HCT116 (cell line): ENCODE measurements around the gene PARP12. TPM values are rescaled to one million over a fixed set of nuclear protein-coding genes. Genes with fewer than 3 reads are reported as not detected.

Experiments
- ATAC-seq: fragments of 200-7000 bp; cut with Tn5 transposase; 2 replicates; pipeline ENCODE4 v1.9.1; 2020; ENCODE audit warnings: mild to moderate bottlenecking, moderate library complexity
- BruUV-seq: library from RNA; stranded (reverse); fragments of 400-500 nt; replicated peaks from 2 replicates; lab custom pipeline; 2021; lab: Mats Ljungman, UMichigan
- CTCF ChIA-PET: fragments of 300-600 bp; sonication (Branson Sonifier 250); formaldehyde crosslinking; loops from one replicate; lab custom pipeline; 2021; ENCODE audit warnings: antibody characterized with exemption; lab: Charles Lee
- POLR2A ChIA-PET: fragments of 300-600, 350-600 bp; sonication (Branson Sonifier 250); formaldehyde crosslinking; loops from one replicate; lab custom pipeline; 2021; ENCODE audit warnings: antibody characterized with exemption; lab: Charles Lee
- RAD21 ChIA-PET, 2 experiments: fragments of 300-600 bp; sonication (Branson Sonifier 250); formaldehyde crosslinking; loops; one replicate each; lab custom pipeline; 2023; ENCODE audit warnings: low total read pairs in 2 of 2; ENCODE audit not compliant: uncharacterized antibody in 2 of 2, unreplicated experiment in 2 of 2, low non-redundant PET in 1 of 2; lab: Charles Lee
- DNase-seq: peaks from one replicate; pipeline ENCODE4 v3.0.0-alpha.2; 2010; ENCODE audit warnings: low read depth, low spot score
- H2AFZ ChIP-seq: fragments of 200-600 bp; shearing (Covaris generic), sonication (generic); 2 replicates; pipeline ENCODE4 v1.6.1; 2017; ENCODE audit warnings: low read depth, mixed run types, mixed read lengths, antibody characterized with exemption, low read length; ENCODE audit not compliant: poor library complexity, severe bottlenecking
- H3K27ac ChIP-seq: 2 replicates; pipeline ENCODE4 v1.5.1; 2012; ENCODE audit warnings: low read depth, low read length
- H3K27me3 ChIP-seq: fragments of 200-600 bp; sonication (generic); 2 replicates; pipeline ENCODE4 v1.6.1; 2016; ENCODE audit warnings: mixed run types, low read length, mixed read lengths; ENCODE audit not compliant: insufficient read depth
- H3K36me3 ChIP-seq, 2 experiments: fragments of 200-500 bp in 1 of 2; fragments of 200-600 bp in 1 of 2; sonication (Bioruptor generic) in 1 of 2; sonication (generic) in 1 of 2; 2 replicates each; pipeline versions ENCODE4 v1.5.1 to v1.6.1; 2014 to 2016; ENCODE audit warnings: low read length in 2 of 2, inconsistent platforms in 1 of 2, mixed read lengths in 1 of 2, mixed run types in 1 of 2; ENCODE audit not compliant: insufficient read depth in 2 of 2, control insufficient read depth in 1 of 2
- H3K4me1 ChIP-seq, 2 experiments: fragments of 200-600 bp in 1 of 2; sonication (generic) in 1 of 2; 2 replicates each; pipeline versions ENCODE4 v1.5.1 to v1.6.1; 2012 to 2017; ENCODE audit warnings: low read length in 2 of 2, inconsistent platforms in 1 of 2, mild to moderate bottlenecking in 1 of 2, mixed read lengths in 1 of 2, mixed run types in 1 of 2, moderate library complexity in 1 of 2; ENCODE audit not compliant: insufficient read depth in 2 of 2, control insufficient read depth in 1 of 2
- H3K4me2 ChIP-seq: fragments of 200-600 bp; sonication (generic); 2 replicates; pipeline ENCODE4 v1.6.1; 2017; ENCODE audit warnings: mixed run types, low read length, mixed read lengths
- H3K4me3 ChIP-seq, 2 experiments: fragments of 200-600 bp in 1 of 2; sonication (generic) in 1 of 2; replicated peaks in 1 of 2; 2 replicates each; pipeline ENCODE4 v1.5.1; 2011 to 2016; ENCODE audit warnings: low read length in 2 of 2, control low read depth in 1 of 2, low read depth in 1 of 2, mild to moderate bottlenecking in 1 of 2, mixed read lengths in 1 of 2, mixed run types in 1 of 2
- H3K79me2 ChIP-seq: fragments of 200-600 bp; sonication (generic); 2 replicates; pipeline ENCODE4 v1.6.1; 2017; ENCODE audit warnings: mild to moderate bottlenecking, mixed run types, low read length, moderate library complexity, mixed read lengths; ENCODE audit not compliant: insufficient read depth
- H3K9ac ChIP-seq: fragments of 200-600 bp; sonication (generic); 2 replicates; pipeline ENCODE4 v1.6.1; 2016; ENCODE audit warnings: low read length, mixed read lengths
- H3K9me2 ChIP-seq: fragments of 200-600 bp; sonication (generic), shearing (Covaris generic); 2 replicates; pipeline ENCODE4 v1.6.1; 2017; ENCODE audit warnings: mixed run types, mild to moderate bottlenecking, moderate library complexity; ENCODE audit not compliant: insufficient read depth
- H3K9me3 ChIP-seq, 2 experiments: fragments of 200-500 bp in 1 of 2; fragments of 200-600 bp in 1 of 2; sonication (Bioruptor generic) in 1 of 2; sonication (generic) in 1 of 2; 2 replicates each; pipeline ENCODE4 v1.6.1; 2014 to 2017; ENCODE audit warnings: low read length in 2 of 2, mixed read lengths in 2 of 2, inconsistent platforms in 1 of 2, low read depth in 1 of 2, mild to moderate bottlenecking in 1 of 2, mixed run types in 1 of 2, moderate library complexity in 1 of 2; ENCODE audit not compliant: control insufficient read depth in 1 of 2, insufficient read depth in 1 of 2
- H4K20me1 ChIP-seq: fragments of 200-600 bp; sonication (generic), shearing (Covaris generic); 2 replicates; pipeline ENCODE4 v1.6.1; 2017; ENCODE audit warnings: mixed run types, mild to moderate bottlenecking, moderate library complexity; ENCODE audit not compliant: insufficient read depth
- CEBPB ChIP-seq: IDR thresholded peaks from 2 replicates; pipeline ENCODE4 v1.6.1; 2012; ENCODE audit warnings: low read depth
- EZH2phosphoT487 ChIP-seq: fragments of 200-600 bp; IDR thresholded peaks from 2 replicates; pipeline ENCODE4 v1.6.1; 2018; ENCODE audit warnings: antibody characterized with exemption, borderline replicate concordance
- POLR2AphosphoS5 ChIP-seq: IDR thresholded peaks from 2 replicates; pipeline ENCODE4 v1.6.1; 2011; ENCODE audit warnings: mild to moderate bottlenecking, low read depth, low read length, moderate library complexity
- SP1 ChIP-seq: IDR thresholded peaks from 2 replicates; pipeline ENCODE4 v1.6.1; 2012; ENCODE audit warnings: low read depth
- intact Hi-C: fragments of 100-400 bp; cut with micrococcal nuclease; formaldehyde crosslinking; loops from 2 replicates; pipeline ENCODE4 v1.10.0; 2022
- total RNA-seq: library from RNA; stranded (reverse); gene quantifications from one replicate; pipeline ENCODE4 v1.2.1, GENCODE V29; 2021; ENCODE audit not compliant: unreplicated experiment
- TF ChIP-seq, protein P1 (sequence below): IDR thresholded peaks from 2 replicates; pipeline ENCODE4 v1.6.1; 2012; ENCODE audit warnings: low read depth
- TF ChIP-seq, protein P2 (sequence below): IDR thresholded peaks from 2 replicates; pipeline ENCODE4 v1.6.1; 2012
- TF ChIP-seq, protein P3 (sequence below): IDR thresholded peaks from 2 replicates; pipeline ENCODE4 v1.6.1; 2012

The PARP12 gene
- total RNA-seq, 1 experiment from 2014 or later, result 17.7 TPM

DNA sequence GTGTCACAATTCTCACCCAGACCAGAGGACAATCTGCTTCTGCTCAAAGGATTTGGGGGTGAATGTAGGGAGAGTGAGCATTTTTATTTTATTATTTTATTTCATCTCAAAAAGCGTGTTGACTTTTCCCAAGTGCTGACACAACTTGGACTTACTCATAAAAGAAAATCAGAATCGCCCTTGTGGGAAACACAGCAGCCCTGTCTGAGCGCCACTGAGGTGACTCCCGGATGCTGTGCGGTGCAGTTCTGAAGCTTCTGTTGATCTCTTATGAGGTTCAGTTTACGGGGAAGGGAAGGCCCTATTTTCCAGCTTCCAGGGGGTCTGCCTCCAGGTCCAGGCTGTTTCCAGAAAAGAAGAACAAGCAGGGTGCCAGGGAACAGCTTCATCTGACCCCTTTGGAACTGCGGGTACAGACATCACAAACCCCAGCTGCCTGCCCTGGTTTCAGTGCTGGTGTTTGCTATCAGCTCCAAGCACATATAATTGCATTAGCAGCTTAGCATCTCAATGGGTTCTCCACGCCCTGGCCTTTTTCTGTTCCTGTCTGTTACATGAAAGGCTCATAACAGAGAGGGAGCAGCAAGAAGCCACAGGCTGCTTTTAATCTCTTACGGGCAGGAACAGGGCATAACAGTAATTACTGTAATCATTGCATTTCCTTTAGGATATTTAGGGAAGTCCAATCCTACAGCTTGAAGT is 52.4 kb downstream of the PARP12 start:
- no peak overlapping the region for H3K4me3 ChIP-seq
- no peaks in the 10 kb centered on the region for H3K9me3 ChIP-seq
- intact Hi-C loops, result no loop called here
- ATAC-seq (no peak), DNase-seq (no peak)
- ChIA-PET RAD21 (no interaction called here), CTCF (no interaction called here), POLR2A (no interaction called here)
- no peaks in the 10 kb centered on the region for H3K27me3 ChIP-seq
- no peaks in the 10 kb centered on the region for H3K36me3 ChIP-seq
- BruUV-seq, result no TSS peak
- no peak overlapping the region for H3K27ac ChIP-seq
- H3K79me2 ChIP-seq, result no peaks in the 10 kb centered on the region
- H3K4me2 ChIP-seq, result no peak overlapping the region
- H2AFZ ChIP-seq, result no peak overlapping the region
- H4K20me1 ChIP-seq, result no peaks in the 10 kb centered on the region
- H3K9ac ChIP-seq, result no peak overlapping the region
- TF ChIP-seq EZH2phosphoT487 (no peak), SP1 (no peak), CEBPB (no peak), POLR2AphosphoS5 (no peak)
- TF ChIP-seq, protein P1, sequence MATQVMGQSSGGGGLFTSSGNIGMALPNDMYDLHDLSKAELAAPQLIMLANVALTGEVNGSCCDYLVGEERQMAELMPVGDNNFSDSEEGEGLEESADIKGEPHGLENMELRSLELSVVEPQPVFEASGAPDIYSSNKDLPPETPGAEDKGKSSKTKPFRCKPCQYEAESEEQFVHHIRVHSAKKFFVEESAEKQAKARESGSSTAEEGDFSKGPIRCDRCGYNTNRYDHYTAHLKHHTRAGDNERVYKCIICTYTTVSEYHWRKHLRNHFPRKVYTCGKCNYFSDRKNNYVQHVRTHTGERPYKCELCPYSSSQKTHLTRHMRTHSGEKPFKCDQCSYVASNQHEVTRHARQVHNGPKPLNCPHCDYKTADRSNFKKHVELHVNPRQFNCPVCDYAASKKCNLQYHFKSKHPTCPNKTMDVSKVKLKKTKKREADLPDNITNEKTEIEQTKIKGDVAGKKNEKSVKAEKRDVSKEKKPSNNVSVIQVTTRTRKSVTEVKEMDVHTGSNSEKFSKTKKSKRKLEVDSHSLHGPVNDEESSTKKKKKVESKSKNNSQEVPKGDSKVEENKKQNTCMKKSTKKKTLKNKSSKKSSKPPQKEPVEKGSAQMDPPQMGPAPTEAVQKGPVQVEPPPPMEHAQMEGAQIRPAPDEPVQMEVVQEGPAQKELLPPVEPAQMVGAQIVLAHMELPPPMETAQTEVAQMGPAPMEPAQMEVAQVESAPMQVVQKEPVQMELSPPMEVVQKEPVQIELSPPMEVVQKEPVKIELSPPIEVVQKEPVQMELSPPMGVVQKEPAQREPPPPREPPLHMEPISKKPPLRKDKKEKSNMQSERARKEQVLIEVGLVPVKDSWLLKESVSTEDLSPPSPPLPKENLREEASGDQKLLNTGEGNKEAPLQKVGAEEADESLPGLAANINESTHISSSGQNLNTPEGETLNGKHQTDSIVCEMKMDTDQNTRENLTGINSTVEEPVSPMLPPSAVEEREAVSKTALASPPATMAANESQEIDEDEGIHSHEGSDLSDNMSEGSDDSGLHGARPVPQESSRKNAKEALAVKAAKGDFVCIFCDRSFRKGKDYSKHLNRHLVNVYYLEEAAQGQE, result no peak
- TF ChIP-seq, protein P2, sequence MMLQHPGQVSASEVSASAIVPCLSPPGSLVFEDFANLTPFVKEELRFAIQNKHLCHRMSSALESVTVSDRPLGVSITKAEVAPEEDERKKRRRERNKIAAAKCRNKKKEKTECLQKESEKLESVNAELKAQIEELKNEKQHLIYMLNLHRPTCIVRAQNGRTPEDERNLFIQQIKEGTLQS, result no peak
- TF ChIP-seq, protein P3, sequence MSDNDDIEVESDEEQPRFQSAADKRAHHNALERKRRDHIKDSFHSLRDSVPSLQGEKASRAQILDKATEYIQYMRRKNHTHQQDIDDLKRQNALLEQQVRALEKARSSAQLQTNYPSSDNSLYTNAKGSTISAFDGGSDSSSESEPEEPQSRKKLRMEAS, result no peak
- peaks cover 0 to 9% of the 10 kb centered on the region in 2 experiments; a peak in 2 of 4 replicates for H3K4me1 ChIP-seq
- H3K9me2 ChIP-seq, result no peaks in the 10 kb centered on the region
